A673 (cell line): ENCODE results near the gene MTIF2. TPM values are rescaled to one million over a fixed set of nuclear protein-coding genes. Genes with fewer than 3 reads are reported as not detected.

Source experiments
- BruUV-seq: library from RNA; stranded (reverse); fragments of 400-500 nt; replicated peaks from 2 replicates; lab custom pipeline; 2021; lab: Mats Ljungman, UMichigan
- CTCF ChIA-PET: fragments of 300-600 bp; sonication (Branson Sonifier 250); formaldehyde crosslinking; loops from one replicate; lab custom pipeline; 2022; ENCODE audit warnings: antibody characterized with exemption; lab: Charles Lee
- POLR2A ChIA-PET: fragments of 300-600 bp; sonication (Branson Sonifier 250); formaldehyde crosslinking; loops from one replicate; lab custom pipeline; 2022; ENCODE audit warnings: antibody characterized with exemption; ENCODE audit not compliant: low non-redundant PET; lab: Charles Lee
- DNase-seq: peaks from one replicate; pipeline ENCODE4 v3.0.0-alpha.2; 2015; ENCODE audit warnings: low spot score
- H3K27ac ChIP-seq: fragments of 200-600 bp; sonication (generic); 2 replicates; pipeline ENCODE4 v1.5.1; 2016; ENCODE audit warnings: mixed run types, low read depth, mild to moderate bottlenecking, mixed read lengths, antibody characterized with exemption, low read length; ENCODE audit not compliant: poor library complexity, severe bottlenecking
- H3K27me3 ChIP-seq: fragments of 200-600 bp; sonication (generic); replicated peaks from 2 replicates; pipeline ENCODE4 v1.6.1; 2017; ENCODE audit warnings: mixed run types, low read depth, mild to moderate bottlenecking, mixed read lengths, antibody characterized with exemption, low read length; ENCODE audit not compliant: insufficient read depth, poor library complexity
- H3K36me3 ChIP-seq: fragments of 200-600 bp; sonication (generic); 2 replicates; pipeline ENCODE4 v1.6.1; 2016; ENCODE audit warnings: mixed run types, mild to moderate bottlenecking, mixed read lengths, antibody characterized with exemption, low read length; ENCODE audit not compliant: insufficient read depth, poor library complexity, severe bottlenecking
- H3K4me1 ChIP-seq: fragments of 200-600 bp; sonication (generic); 2 replicates; pipeline ENCODE4 v1.6.1; 2017; ENCODE audit warnings: mixed run types, mild to moderate bottlenecking, mixed read lengths, antibody characterized with exemption, low read length; ENCODE audit not compliant: insufficient read depth, poor library complexity, severe bottlenecking
- H3K4me3 ChIP-seq: fragments of 200-600 bp; sonication (generic); 2 replicates; pipeline ENCODE4 v1.5.1; 2016; ENCODE audit warnings: low read depth, mixed run types, mild to moderate bottlenecking, mixed read lengths, low read length; ENCODE audit not compliant: poor library complexity, severe bottlenecking
- H3K9me3 ChIP-seq: fragments of 200-600 bp; sonication (generic); 2 replicates; pipeline ENCODE4 v1.6.1; 2016; ENCODE audit warnings: mixed run types, low read depth, mild to moderate bottlenecking, mixed read lengths, antibody characterized with exemption, low read length; ENCODE audit not compliant: poor library complexity, severe bottlenecking
- CTCF ChIP-seq: fragments of 300-800, 200-600 bp; sonication (generic); conservative IDR thresholded peaks from 2 replicates; pipeline ENCODE4 v1.5.1; 2017; ENCODE audit warnings: low read depth, mild to moderate bottlenecking, antibody characterized with exemption, low read length, moderate library complexity, mixed read lengths
- EZH2 ChIP-seq: fragments of 200-600 bp; sonication (generic); IDR thresholded peaks from 2 replicates; pipeline ENCODE4 v1.6.1; 2017; ENCODE audit warnings: borderline replicate concordance, low read depth, mild to moderate bottlenecking, mixed read lengths, antibody characterized with exemption, low read length; ENCODE audit not compliant: poor library complexity, severe bottlenecking
- intact Hi-C: fragments of 100-400 bp; cut with micrococcal nuclease; formaldehyde crosslinking; loops from one replicate; pipeline ENCODE4 v1.10.0; 2022; ENCODE audit not compliant: unreplicated experiment
- total RNA-seq: library from RNA; stranded (reverse); gene quantifications from 2 replicates; pipeline ENCODE4 v1.2.3, GENCODE V29; 2021

MTIF2 gene
- total RNA-seq, 1 experiment from 2014 or later, result 45.0 TPM

- no peak for DNase-seq
- H3K27ac ChIP-seq, result no peak overlapping the region
- no TSS peak for BruUV-seq
- intact Hi-C loops, result no loop called here
- H3K36me3 ChIP-seq, result no peaks in the 10 kb centered on the region
- CTCF ChIA-PET, result no interaction called here
- no peaks in the 10 kb centered on the region for H3K27me3 ChIP-seq
- no peak for TF ChIP-seq CTCF
- TF ChIP-seq EZH2, result no peak
- H3K4me3 ChIP-seq, result no peak overlapping the region
- H3K9me3 ChIP-seq, result no peaks in the 10 kb centered on the region
- no peaks in the 10 kb centered on the region for H3K4me1 ChIP-seq
- POLR2A ChIA-PET, result no interaction called here
These were observed 64.1 kb downstream of the MTIF2 start for GRCh38 chr2:55204950-55205349.

GRCh38 chr2:55204536-55204935 lies 64.5 kb downstream of the MTIF2 start:
- no peaks in the 10 kb centered on the region for H3K36me3 ChIP-seq
- no peak for DNase-seq
- no TSS peak for BruUV-seq
- H3K27me3 ChIP-seq, result no peaks in the 10 kb centered on the region
- no peak overlapping the region for H3K4me3 ChIP-seq
- POLR2A ChIA-PET, result no interaction called here
- no peak overlapping the region for H3K27ac ChIP-seq
- TF ChIP-seq CTCF (no peak), EZH2 (no peak)
- no peaks in the 10 kb centered on the region for H3K9me3 ChIP-seq
- no peaks in the 10 kb centered on the region for H3K4me1 ChIP-seq
- CTCF ChIA-PET, result no interaction called here
- intact Hi-C loops, result no loop called here

GRCh38 chr2:55200416-55200815 lies 68.6 kb downstream of the MTIF2 start:
- Histone ChIP-seq H3K9me3 (no peaks in the 10 kb centered on the region), H3K27ac (no peak overlapping the region), H3K4me3 (no peak overlapping the region), H3K36me3 (no peaks in the 10 kb centered on the region), H3K27me3 (no peaks in the 10 kb centered on the region), H3K4me1 (no peaks in the 10 kb centered on the region)
- DNase-seq, result no peak
- TF ChIP-seq CTCF (no peak), EZH2 (no peak)
- CTCF ChIA-PET, result no interaction called here
- no TSS peak for BruUV-seq
- POLR2A ChIA-PET, result no interaction called here
- intact Hi-C loops, result no loop called here
